ENCODE measurements around the gene CAPS.
"Not testable (repeated sequence)": the region's sequence is repeated elsewhere in the genome, so short reads cannot be mapped to it uniquely, and the experiment has no call there.

- TF ChIP-seq ZNF70, RARB (CRISPR knock-in tag; IDR thresholded peaks at IDR 0.05): not testable (repeated sequence)
These were observed 39.6 kb upstream of the CAPS start for GRCh38 chr19:5874496-5874895.
